ENCODE results near the gene SOWAHA. TPM values are rescaled to one million over a fixed set of nuclear protein-coding genes. Genes with fewer than 3 reads are reported as not detected.

SOWAHA gene
- total RNA-seq, 1 experiment from 2014 or later, result not detected

DNA sequence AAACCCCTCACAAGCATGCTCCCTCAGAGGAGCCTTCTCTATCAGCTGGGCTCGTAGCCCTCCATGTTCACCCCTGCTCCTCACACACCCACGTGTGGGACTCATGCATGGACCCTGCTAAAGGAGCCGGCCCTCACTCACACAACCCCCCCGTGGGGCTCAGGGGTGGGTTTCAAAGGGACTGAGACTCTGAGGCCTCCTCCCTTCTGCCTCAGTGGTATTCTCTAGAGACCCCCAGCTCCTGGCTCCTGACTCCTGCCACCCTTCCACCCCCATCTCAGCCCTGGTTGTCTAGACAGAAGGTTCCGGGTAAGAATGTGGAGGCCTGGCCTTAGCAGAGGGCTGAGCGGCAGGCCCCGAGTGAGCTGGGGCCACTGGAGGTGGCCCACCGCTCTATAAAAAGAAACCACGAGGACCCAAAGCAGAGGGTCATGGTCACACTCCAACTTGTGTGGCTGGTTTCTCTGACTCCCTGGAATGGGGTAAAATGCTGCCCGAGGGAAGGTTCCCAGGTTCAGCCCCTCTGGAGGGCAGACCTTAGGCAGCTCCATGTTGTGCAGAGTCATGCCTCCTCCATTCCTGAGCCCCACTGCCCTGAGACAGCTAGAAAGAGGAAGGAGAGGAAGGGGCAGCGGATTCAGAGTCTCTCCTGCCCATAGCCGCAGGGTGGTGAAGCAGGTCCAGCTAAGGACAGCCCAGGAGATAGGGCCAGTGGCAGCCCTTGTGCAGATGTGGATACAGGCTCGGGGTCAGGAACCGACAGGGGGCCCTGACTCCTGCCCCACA, 46.9 kb upstream of the SOWAHA start:
- POLR2A ChIA-PET, result no interaction called here
- intact Hi-C loops (cut with micrococcal nuclease; ENCODE audit: unreplicated experiment) (no loop called here), in situ Hi-C loops (cut with HindIII; ENCODE audit: low pct_unique_long_range_greater_than_20kb, low sequenced_read_pairs) (no loop called here)
- BruUV-seq (replicated peaks), result no TSS peak
- Histone ChIP-seq H3K27ac (ENCODE audit: low read length) (no peak overlapping the region), H3K4me1 (ENCODE audit: control insufficient read depth, insufficient read depth, low read length) (no peaks in the 10 kb centered on the region), H3K36me3 (ENCODE audit: control insufficient read depth, insufficient read depth, low read length) (peaks cover 4% of the 10 kb centered on the region; the same call in 1 of the 2 replicates), H3K9me3 (ENCODE audit: control insufficient read depth, insufficient read depth, low read depth, low read length) (no peaks in the 10 kb centered on the region), H3K4me3 (ENCODE audit: low read depth in 2 of 2, low read length in 2 of 2) (no peak overlapping the region), H3K27me3 (ENCODE audit: control insufficient read depth, insufficient read depth, low read length) (no peaks in the 10 kb centered on the region)
- ATAC-seq, result no peak
- CTCF ChIA-PET, result no interaction called here
- no peak for DNase-seq (ENCODE audit: low read depth, low spot score)
- TF ChIP-seq SIN3A (IDR thresholded peaks at IDR 0.05; ENCODE audit: borderline replicate concordance, insufficient read depth, low read depth, low read length) (no peak), CTCF (IDR thresholded peaks at IDR 0.05) (no peak), REST (IDR thresholded peaks at IDR 0.05; ENCODE audit: insufficient read depth in 1 of 2, low read depth in 2 of 2, low read length in 1 of 2) (no peak), TCF7L2 (IDR thresholded peaks at IDR 0.05; ENCODE audit: low read depth, low read length) (no peak), POLR2AphosphoS5 (IDR thresholded peaks at IDR 0.05; ENCODE audit: low read depth, low read length) (no peak)

- TF ChIP-seq TCF7L2 (IDR thresholded peaks at IDR 0.05; ENCODE audit: low read depth, low read length), result no peak
- no peak for TF ChIP-seq SIN3A (IDR thresholded peaks at IDR 0.05; ENCODE audit: borderline replicate concordance, insufficient read depth, low read depth, low read length)
- no peak for TF ChIP-seq REST (IDR thresholded peaks at IDR 0.05; ENCODE audit: insufficient read depth in 1 of 2, low read depth in 2 of 2, low read length in 1 of 2)
- TF ChIP-seq CTCF (IDR thresholded peaks at IDR 0.05), result no peak
- no peak for TF ChIP-seq POLR2AphosphoS5 (IDR thresholded peaks at IDR 0.05; ENCODE audit: low read depth, low read length)
- intact Hi-C loops (cut with micrococcal nuclease; ENCODE audit: unreplicated experiment) (no loop called here), in situ Hi-C loops (cut with HindIII; ENCODE audit: low pct_unique_long_range_greater_than_20kb, low sequenced_read_pairs) (no loop called here)
- no peak for DNase-seq (ENCODE audit: low read depth, low spot score)
- no peak for ATAC-seq
- no peak overlapping the region for H3K4me3 ChIP-seq (ENCODE audit: low read depth in 2 of 2, low read length in 2 of 2)
- H3K27ac ChIP-seq (ENCODE audit: low read length), result no peak overlapping the region
- POLR2A ChIA-PET, result no interaction called here
- BruUV-seq (replicated peaks), result no TSS peak
- no peaks in the 10 kb centered on the region for H3K4me1 ChIP-seq (ENCODE audit: control insufficient read depth, insufficient read depth, low read length)
- H3K9me3 ChIP-seq (ENCODE audit: control insufficient read depth, insufficient read depth, low read depth, low read length), result no peaks in the 10 kb centered on the region
- peaks cover 4% of the 10 kb centered on the region; the same call in 1 of the 2 replicates for H3K36me3 ChIP-seq (ENCODE audit: control insufficient read depth, insufficient read depth, low read length)
- no peaks in the 10 kb centered on the region for H3K27me3 ChIP-seq (ENCODE audit: control insufficient read depth, insufficient read depth, low read length)
- CTCF ChIA-PET, result interaction anchor here (0.6 kb wide), 1 partner anchor 144 kb away, joined by 4 read pairs; no protein-coding TSS in a partner anchor
Measured at GRCh38 chr5:132766806-132767055, 46.4 kb upstream of the SOWAHA start.

Data from Panc1 (cell line).